WTC11 (cell line): ENCODE results near the gene IDE.

ENCODE experiments used
- ATF1 ChIP-seq: sonication (generic); formaldehyde crosslinking; IDR thresholded peaks from 2 replicates; pipeline ENCODE4 v1.8.1; 2023; ENCODE audit warnings: mild to moderate bottlenecking, moderate library complexity, missing genetic modification reagents
- CREM ChIP-seq: sonication (generic); formaldehyde crosslinking; IDR thresholded peaks from 2 replicates; pipeline ENCODE4 v1.8.1; 2022; ENCODE audit warnings: mild to moderate bottlenecking, missing genetic modification reagents, moderate library complexity
- CTCF ChIP-seq: fragments of 200-600 bp; IDR thresholded peaks from 2 replicates; pipeline ENCODE4 v1.8.0; 2022; ENCODE audit warnings: antibody characterized with exemption
- E2F4 ChIP-seq: sonication (generic); formaldehyde crosslinking; IDR thresholded peaks from 2 replicates; pipeline ENCODE4 v1.8.1; 2022; ENCODE audit warnings: low read depth, mild to moderate bottlenecking, moderate library complexity, missing genetic modification reagents, borderline replicate concordance
- ESRRA ChIP-seq: sonication (generic); formaldehyde crosslinking; IDR thresholded peaks from 2 replicates; pipeline ENCODE4 v1.8.1; 2022; ENCODE audit warnings: mild to moderate bottlenecking, missing genetic modification reagents, borderline replicate concordance
- GABPB1 ChIP-seq: sonication (generic); formaldehyde crosslinking; IDR thresholded peaks from 2 replicates; pipeline ENCODE4 v1.8.1; 2023; ENCODE audit warnings: mild to moderate bottlenecking, missing genetic modification reagents
- GRHL2 ChIP-seq: fragments of 250-450 bp; sonication (Bioruptor Pico); IDR thresholded peaks from 2 replicates; pipeline ENCODE4 v1.8.0; 2022; ENCODE audit warnings: mild to moderate bottlenecking, moderate library complexity; ENCODE audit not compliant: insufficient replicate concordance, severe bottlenecking
- MAX ChIP-seq: sonication (generic); formaldehyde crosslinking; IDR thresholded peaks from 2 replicates; pipeline ENCODE4 v1.8.0; 2022; ENCODE audit warnings: mild to moderate bottlenecking, missing genetic modification reagents
- TF ChIP-seq, protein P1 (sequence below): sonication (generic); formaldehyde crosslinking; IDR thresholded peaks from 2 replicates; pipeline ENCODE4 v1.8.1; 2023; ENCODE audit warnings: mild to moderate bottlenecking, moderate library complexity, missing genetic modification reagents
- TF ChIP-seq, protein P2 (sequence below): sonication (generic); formaldehyde crosslinking; IDR thresholded peaks from 2 replicates; pipeline ENCODE4 v1.8.1; 2022; ENCODE audit warnings: missing genetic modification reagents, borderline replicate concordance

GRCh38 chr10:92480413-92480812 is 93.5 kb downstream of the IDE start:
- no peak for TF ChIP-seq ATF1
- TF ChIP-seq ESRRA (CRISPR knock-in tag), result no peak
- TF ChIP-seq, protein P1, sequence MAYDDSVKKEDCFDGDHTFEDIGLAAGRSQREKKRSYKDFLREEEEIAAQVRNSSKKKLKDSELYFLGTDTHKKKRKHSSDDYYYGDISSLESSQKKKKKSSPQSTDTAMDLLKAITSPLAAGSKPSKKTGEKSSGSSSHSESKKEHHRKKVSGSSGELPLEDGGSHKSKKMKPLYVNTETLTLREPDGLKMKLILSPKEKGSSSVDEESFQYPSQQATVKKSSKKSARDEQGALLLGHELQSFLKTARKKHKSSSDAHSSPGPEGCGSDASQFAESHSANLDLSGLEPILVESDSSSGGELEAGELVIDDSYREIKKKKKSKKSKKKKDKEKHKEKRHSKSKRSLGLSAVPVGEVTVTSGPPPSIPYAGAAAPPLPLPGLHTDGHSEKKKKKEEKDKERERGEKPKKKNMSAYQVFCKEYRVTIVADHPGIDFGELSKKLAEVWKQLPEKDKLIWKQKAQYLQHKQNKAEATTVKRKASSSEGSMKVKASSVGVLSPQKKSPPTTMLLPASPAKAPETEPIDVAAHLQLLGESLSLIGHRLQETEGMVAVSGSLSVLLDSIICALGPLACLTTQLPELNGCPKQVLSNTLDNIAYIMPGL (CRISPR knock-in tag), result no peak
- TF ChIP-seq GRHL2 (CRISPR knock-in tag), result no peak
- no peak for TF ChIP-seq GABPB1 (CRISPR knock-in tag)
- no peak for TF ChIP-seq CTCF
- no peak for TF ChIP-seq E2F4 (CRISPR knock-in tag)
- no peak for TF ChIP-seq CREM (CRISPR knock-in tag)
- no peak for TF ChIP-seq MAX
- TF ChIP-seq, protein P2, sequence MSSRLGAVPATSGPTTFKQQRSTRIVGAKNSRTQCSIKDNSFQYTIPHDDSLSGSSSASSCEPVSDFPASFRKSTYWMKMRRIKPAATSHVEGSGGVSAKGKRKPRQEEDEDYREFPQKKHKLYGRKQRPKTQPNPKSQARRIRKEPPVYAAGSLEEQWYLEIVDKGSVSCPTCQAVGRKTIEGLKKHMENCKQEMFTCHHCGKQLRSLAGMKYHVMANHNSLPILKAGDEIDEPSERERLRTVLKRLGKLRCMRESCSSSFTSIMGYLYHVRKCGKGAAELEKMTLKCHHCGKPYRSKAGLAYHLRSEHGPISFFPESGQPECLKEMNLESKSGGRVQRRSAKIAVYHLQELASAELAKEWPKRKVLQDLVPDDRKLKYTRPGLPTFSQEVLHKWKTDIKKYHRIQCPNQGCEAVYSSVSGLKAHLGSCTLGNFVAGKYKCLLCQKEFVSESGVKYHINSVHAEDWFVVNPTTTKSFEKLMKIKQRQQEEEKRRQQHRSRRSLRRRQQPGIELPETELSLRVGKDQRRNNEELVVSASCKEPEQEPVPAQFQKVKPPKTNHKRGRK, result no peak
